ENCODE measurements around the gene RALGAPA1. TPM values are rescaled to one million over a fixed set of nuclear protein-coding genes. Genes with fewer than 3 reads are reported as not detected.

Gene RALGAPA1
- total and polyA plus RNA-seq, 2 of the 13 experiments (the other 11 are each of a cell fraction or from before 2014, with no cell fraction given), result 65.0 to 89.2 TPM

GRCh38 chr14:35814371-35815005 lies 5.4 kb upstream of the RALGAPA1 start (continued):
- no peak for TF ChIP-seq U2AF1 (optimal IDR thresholded peaks at IDR 0.05; ENCODE audit: low read depth, low read length)
- TF ChIP-seq ATF2 (CRISPR knock-in tag; IDR thresholded peaks at IDR 0.05), result 0 out of 2 replicates have a peak, but pooled peaks have one; percentile 22
- TF ChIP-seq ZSCAN12 (CRISPR knock-in tag; IDR thresholded peaks at IDR 0.05), result 0 out of 2 replicates have a peak, but pooled peaks have one; percentile 31
- no peak for TF ChIP-seq LRRFIP1 (CRISPR knock-in tag; conservative IDR thresholded peaks at IDR 0.05)
- no peak for TF ChIP-seq BRF2 (CRISPR knock-in tag; IDR thresholded peaks at IDR 0.05)
- no peak for TF ChIP-seq ZNF737 (CRISPR knock-in tag; IDR thresholded peaks at IDR 0.05; ENCODE audit: borderline replicate concordance)
- peak; percentile 71; the same call in 1 of the 2 replicates for TF ChIP-seq ZNF580 (CRISPR knock-in tag; IDR thresholded peaks at IDR 0.05; ENCODE audit: borderline replicate concordance, low read depth)
- TF ChIP-seq ERF (CRISPR knock-in tag; IDR thresholded peaks at IDR 0.05), result peak; percentile 49; the same call in 1 of the 2 replicates
- TF ChIP-seq ZNF260 (CRISPR knock-in tag; IDR thresholded peaks at IDR 0.05; ENCODE audit: borderline replicate concordance, low read depth), result no peak
- TF ChIP-seq NCOA5 (CRISPR knock-in tag; IDR thresholded peaks at IDR 0.05), result no peak
- no peak for TF ChIP-seq TCF7L2 (IDR thresholded peaks at IDR 0.05; ENCODE audit: low read depth, low read length)
- no peak for TF ChIP-seq REPIN1 (CRISPR knock-in tag; IDR thresholded peaks at IDR 0.05; ENCODE audit: borderline replicate concordance, low read depth)
- TF ChIP-seq MIXL1 (CRISPR knock-in tag; IDR thresholded peaks at IDR 0.05), result peak; percentile 37; the same call in 1 of the 2 replicates
- TF ChIP-seq ZSCAN5A (CRISPR knock-in tag; IDR thresholded peaks at IDR 0.05; ENCODE audit: borderline replicate concordance), result no peak
- TF ChIP-seq ARNTL (CRISPR knock-in tag; IDR thresholded peaks at IDR 0.05), result no peak
- TF ChIP-seq ZNF878 (CRISPR knock-in tag; IDR thresholded peaks at IDR 0.05), result no peak
- no peak for TF ChIP-seq ZNF749 (CRISPR knock-in tag; IDR thresholded peaks at IDR 0.05; ENCODE audit: borderline replicate concordance)
- peak; percentile 67; the same call in 1 of the 2 replicates for TF ChIP-seq FOXA3 (CRISPR knock-in tag; IDR thresholded peaks at IDR 0.05)
- TF ChIP-seq ZXDC (CRISPR knock-in tag; IDR thresholded peaks at IDR 0.05), result no peak
- no peak for TF ChIP-seq IRX3 (CRISPR knock-in tag; IDR thresholded peaks at IDR 0.05; ENCODE audit: borderline replicate concordance, low read depth)
